PFSK-1 (cell line): ENCODE measurements around the gene GPATCH8.

Source experiments
- SIN3A ChIP-seq: IDR thresholded peaks from 2 replicates; pipeline ENCODE4 v1.6.1; 2012; ENCODE audit warnings: mild to moderate bottlenecking, low read length, moderate library complexity, borderline replicate concordance; ENCODE audit not compliant: insufficient read depth
- TAF1 ChIP-seq: IDR thresholded peaks from 2 replicates; pipeline ENCODE4 v1.6.1; 2012; ENCODE audit warnings: low read length, control low read depth, borderline replicate concordance; ENCODE audit not compliant: insufficient read depth

DNA sequence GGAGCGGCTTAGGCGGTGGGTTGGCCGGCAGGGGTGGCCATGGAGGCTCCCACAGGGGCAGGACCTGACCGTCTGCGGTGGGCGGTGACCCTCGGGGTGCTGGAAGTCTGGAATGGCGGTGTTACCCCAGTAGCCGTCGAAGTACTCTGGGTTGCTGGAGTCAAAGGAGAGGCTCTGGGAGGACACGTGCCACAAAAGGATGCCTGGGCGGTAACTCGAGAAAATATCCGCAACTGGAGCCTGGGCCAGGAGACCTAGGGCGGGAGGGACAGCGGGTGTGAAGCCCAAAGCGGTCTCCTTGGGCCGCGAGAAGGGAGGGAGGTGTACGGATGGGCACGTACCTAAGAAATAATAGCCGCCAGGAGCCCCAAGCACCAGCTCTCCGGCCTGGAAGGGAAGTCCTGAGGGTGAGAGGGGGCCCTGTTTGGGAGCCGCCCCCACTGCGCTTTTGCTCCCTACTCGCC is 118.4 kb downstream of the GPATCH8 start:
- no peak for TF ChIP-seq TAF1
- TF ChIP-seq SIN3A: no peak
